COLO668 (cell line): ENCODE data around the gene RAB9B.
"Not testable (repeated sequence)": the region's sequence is repeated elsewhere in the genome, so short reads cannot be mapped to it uniquely, and the experiment has no call there.

Source experiments
- DNase-seq: peaks from one replicate; lab custom pipeline; 2025; ENCODE audit not compliant: unreplicated experiment; lab: John Stamatoyannopoulos, UW

The RAB9B gene, protein sequence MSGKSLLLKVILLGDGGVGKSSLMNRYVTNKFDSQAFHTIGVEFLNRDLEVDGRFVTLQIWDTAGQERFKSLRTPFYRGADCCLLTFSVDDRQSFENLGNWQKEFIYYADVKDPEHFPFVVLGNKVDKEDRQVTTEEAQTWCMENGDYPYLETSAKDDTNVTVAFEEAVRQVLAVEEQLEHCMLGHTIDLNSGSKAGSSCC

DNA sequence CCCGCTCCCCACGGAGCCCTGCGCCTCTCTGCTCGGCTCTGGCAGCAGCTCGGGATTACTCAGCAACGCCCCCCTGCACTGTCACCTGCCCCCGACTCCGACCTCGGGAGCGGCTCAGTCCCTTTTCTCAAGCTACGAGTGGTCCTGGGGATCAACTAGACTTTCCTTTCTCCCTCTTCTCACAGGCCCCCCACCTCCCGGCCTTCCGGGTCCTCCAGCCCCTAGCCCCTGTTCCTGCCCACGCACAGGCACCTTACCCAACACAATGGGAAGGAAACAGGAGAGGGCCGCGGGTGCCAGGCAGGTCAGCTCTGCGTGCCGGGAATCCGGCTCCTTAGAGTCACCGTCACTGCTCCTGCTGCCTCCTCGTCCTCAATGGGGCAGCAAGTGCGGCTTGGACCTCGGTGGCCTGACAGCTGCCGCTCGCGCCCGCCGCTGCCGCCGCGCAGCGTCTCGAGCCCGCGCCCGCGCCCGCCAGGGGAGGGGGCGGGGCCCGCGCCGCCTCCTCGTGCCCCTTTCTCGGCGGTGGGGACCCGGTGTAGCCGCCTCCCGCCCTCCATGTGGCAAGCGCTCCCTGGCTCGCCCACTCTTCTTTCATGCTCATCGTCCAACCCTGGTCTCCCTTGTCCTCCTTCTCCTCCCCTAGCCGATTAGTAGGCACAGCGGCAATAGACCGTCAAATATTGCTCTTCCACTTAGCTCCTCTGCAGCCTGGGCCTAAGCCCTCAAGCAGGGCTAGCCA lies at the start of gene RAB9B:
TSS of gene RAB9B (minus strand) at position 455 of the 742 bp plus-strand sequence. CDS start 6,473 bp downstream, outside the sequence.
- peak; percentile 44 for DNase-seq

DNA sequence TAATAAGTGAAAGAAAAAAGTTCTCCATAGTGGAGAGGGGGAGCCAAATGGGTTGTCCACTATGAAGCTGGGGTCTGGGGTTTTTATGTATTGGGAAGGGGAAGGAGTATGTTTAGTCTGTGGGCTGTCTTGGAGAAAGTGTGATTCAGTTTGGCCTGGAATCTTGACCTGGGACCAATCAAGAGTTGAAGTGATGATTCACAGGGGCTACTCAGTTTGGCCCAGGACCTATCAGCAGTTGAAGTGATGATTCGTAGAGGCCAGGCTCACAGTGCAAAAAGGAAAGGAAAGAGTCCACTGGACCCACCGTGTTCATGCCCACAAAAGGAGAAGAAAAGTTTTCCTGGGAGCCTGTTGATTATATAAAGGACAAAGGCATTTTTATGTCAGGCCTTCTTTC lies 47.3 kb upstream of the RAB9B start:
- DNase-seq = no peak

DNA sequence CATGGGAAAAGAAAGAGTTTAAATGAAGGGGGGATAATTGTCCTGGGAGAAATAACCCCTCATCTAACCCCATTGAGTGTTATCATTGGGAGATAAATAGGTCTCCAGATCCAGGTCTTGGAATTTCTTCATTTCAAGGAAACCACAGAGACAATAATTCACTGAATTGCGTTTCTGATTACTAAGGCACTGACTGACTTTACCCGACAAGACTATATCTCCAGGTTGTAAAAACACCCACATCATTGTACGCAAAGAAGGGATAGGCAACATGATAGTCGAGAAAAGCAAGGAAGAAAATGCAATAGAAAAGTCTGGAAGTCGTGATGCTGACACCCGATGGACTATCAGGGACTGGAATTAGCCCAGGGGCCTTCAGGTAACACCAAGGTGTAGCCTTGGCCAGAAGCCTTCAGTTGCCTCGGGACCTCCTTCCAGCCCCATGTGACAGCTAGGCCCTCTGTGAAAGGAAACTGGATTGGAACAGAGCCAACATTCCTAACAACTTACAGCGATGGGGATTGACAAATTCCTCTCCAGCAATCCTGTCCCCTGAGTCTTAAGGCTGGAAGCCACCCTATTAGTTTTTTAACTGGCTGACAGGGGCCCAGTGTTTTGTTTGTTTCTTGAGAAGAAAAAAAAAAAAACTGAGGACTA lies 46.5 kb upstream of the RAB9B start:
- DNase-seq = no peak

DNA sequence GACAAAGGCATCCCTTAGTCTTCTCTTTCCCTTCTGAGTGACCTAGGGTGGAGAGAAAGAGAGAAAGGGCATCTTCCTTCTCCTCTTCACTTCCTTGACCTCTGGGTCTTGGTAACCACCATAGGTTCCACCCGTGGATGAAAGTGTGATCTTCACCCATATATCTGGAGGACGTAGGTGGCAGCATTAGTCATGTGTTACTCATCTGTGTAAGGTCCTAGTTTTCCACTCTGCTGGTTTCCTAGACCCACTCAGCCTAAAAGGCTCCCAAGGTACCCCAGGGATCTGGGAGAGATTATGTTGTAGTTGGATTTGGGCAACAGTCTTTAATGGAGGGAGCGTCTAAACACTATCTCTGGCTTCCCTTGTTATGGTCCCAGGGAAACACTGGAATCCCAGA lies 45.5 kb upstream of the RAB9B start:
- no peak for DNase-seq

DNA sequence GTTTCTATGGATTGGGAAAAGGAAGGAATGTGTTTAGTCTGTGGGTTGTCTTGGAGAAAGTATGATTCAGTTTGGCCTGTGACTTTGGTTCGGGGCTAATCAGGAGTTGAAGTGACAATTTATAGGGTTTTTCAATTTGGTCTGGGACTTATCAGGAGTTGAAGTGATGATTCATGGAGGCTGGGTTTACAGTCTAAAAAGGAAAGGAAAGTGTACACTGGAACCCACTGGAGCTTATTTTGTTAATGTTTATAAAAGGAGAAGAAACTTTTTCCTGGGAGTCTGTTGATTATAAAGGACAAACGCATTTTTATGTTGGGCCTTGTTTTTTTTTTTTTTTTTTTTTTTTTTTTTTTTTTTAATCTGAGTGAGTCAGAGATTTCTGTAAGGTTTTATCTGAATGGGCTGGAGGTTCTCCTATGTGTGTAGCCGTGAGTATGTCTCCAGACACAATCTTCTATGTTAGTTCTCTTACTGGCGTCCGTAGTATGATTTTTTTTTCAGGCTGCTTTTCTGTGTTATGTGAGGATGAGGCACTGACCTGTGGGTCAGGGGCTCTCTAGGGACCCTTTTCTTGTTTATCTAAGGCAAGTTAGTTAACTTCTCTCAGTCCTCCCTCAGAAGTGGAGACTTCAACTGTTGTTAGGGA lies 33.0 kb upstream of the RAB9B start:
- DNase-seq = no peak

DNA sequence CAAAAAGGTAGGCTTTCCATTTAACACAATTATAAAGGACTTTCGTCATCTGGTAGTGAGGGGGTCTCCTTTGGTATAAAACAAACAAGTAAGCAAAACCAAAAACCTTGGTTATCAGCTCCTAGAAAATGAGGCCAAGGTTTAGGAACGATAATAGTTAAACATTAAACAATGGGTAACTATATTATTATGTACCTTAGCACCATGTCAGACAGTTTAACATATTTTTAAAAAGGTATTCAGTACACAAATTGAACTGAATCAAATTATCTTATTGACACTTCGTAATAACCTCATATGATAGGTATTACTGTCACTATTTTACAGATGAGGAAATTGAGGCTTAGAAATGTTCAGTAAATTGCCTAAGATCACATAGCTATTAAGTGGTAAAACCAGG lies 32.1 kb upstream of the RAB9B start:
- DNase-seq = no peak

DNA sequence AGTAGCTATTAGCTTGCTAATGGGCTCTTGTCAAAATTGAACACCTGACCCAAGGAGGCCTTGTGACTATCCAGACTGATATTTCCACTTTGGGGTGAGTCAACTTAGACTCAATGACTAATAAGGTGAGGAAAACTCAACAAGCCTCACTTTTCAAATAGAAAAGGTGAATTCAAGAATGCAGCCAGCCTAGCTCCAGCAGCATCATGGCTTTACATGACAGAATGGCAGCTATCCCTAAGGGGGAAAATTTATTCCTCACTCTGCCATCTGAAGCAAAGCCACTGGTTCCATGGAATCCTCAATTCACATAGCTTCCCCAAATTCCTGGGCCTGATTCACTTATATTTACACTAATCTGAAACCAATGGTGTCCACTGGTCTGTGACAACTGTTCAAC lies 29.1 kb upstream of the RAB9B start:
- no peak for DNase-seq

DNA sequence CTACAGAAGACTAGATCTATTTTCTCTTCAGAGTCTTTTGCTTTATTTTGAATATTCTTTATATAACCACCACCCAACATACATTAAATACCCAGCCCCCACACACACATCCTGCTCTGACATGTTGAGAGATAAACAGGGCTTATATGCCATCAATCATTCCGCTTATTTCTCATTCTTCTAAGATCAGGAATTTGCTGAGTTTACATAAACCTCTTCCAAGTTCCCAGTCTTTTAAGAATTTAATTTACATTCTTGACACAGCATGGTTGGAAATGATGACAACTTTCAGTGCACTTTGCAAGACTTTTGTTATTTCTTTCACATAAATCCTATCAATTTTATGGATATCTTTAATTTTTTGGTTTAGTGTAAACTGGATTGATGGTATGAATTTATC lies 17.5 kb upstream of the RAB9B start:
- no peak for DNase-seq

DNA sequence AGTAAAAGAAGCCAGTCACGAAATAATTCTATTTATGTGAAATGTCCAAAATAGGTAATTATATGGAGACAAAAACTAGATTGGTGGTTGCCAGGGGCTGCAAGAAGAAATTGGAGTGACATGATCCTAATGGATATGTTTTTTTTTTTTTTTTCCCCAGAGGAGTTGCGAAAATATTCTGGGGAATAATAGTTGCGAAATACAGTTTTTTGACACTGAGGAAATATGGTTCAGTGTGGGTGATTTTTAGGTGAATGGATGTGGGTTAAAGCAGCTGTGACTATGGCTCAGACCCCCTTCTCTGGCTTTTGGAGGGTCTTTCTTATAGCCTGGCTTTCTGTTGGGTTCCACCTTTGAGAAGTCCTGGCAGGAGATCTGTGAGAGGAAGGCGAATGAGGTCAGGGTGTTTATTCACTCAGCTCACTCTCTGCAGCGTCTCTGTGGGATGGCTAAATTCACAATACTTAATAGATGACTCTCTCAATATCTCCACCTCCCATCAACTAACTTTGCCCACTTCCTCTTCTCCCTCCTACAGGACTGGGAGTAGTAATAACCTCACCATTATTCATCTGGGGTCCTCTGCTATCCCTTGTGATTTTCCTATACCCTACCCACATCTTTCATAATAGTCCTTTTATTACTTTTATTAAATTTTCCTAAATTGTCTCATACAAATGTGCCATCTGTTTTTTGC lies 15.3 kb upstream of the RAB9B start:
- DNase-seq = no peak

DNA sequence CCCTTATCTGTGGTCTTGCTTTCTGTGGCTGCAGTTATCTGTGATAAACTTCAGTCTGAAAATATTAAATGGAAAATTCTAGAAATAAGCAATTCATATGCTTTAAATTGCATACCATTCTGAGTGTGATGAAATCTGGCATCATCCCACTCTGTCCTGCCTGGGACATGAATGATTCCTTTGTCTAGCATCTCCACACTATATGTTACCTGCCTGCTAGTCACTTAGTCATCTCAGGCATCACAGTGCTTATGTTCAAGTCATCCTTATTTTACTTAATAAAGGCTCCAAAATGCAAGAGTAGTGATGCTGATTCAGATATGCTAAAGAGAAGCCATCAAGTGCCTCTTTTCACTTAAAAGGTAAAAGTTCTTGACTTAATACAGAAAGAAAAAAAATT lies 14.3 kb upstream of the RAB9B start:
- DNase-seq = no peak

DNA sequence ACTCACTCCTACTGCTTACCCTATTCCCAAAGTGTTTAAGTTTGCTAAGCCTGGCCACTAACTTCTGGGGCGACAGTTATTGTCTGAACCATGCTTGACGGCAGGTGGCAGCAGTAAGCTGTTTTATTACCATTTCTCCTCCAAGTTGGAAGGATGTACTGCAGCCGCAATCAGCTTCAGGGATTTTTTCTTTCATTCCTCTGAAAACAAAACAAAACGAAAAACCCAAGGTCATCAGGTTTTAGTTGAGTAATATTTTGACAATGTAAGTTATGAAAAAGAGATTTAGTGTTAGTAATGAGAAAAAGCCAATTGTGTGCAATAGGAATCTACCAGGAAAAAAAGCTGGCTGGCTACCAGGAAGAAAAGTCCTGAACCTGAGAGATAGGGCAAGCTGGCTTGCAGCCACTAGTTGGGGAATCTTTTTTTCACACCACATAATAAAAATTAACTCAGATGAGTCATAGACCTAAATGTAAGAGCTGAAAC lies 13.2 kb upstream of the RAB9B start:
- DNase-seq = peak; percentile 12

DNA sequence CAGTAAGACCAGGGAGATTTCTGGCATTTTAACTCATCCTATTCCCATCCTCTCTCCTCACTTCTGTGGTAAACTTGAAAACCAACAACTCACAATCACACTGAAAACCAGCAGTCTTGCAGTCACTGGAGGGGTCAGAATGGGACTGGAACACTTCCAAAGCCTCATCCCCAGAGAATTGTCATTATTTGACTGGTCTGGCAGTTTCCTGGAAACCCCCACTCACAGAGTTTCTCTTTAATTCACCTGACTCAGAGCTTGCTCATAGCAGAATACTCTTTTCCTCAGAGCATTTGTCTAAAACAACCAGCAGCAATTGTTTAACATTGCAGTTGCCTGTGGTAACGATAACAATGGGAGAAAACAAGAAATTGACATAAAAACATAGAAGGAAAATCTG lies 7.3 kb upstream of the RAB9B start:
- DNase-seq = no peak

DNA sequence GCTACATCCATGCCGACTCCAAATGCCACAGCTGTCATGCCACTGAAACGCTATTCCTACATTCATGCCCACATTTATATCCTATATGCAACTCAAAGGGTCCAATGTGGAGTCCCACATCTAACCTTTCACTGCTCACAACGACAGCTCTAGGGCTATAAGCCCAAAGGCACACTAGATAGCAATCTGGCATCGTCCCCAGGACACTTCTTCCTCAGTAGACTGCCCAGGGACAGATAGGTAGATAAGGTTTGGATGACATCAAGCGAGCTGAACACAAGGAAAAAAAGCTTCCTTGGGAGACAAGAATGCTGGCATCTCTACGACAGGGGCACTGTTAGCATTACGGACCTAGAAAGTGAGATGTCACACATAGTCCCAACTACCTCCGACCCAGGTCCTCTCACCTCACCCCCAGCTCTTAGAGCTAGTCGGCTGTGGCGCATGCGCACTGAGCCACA lies 685 bp downstream of the RAB9B start:
- DNase-seq = peak; percentile 61

DNA sequence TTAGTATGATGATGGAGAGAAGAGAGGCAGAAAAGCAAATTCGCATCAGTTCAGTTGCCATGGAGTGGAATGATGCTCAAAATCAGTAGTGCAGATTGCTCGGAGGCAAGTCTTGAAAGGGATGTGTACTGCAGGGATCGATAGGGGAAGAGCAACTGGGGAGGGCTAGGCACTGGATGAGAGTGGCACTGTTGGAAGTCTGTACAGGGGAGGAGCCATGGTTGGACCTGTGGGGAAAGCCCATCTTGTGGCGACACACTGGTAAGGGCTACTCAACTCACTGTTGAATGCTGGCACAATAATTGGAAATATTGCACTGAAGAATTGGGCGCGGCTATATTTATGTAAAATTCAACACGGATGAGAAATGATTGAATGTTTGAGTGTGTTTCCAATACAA lies 1.2 kb downstream of the RAB9B start:
- no peak for DNase-seq

DNA sequence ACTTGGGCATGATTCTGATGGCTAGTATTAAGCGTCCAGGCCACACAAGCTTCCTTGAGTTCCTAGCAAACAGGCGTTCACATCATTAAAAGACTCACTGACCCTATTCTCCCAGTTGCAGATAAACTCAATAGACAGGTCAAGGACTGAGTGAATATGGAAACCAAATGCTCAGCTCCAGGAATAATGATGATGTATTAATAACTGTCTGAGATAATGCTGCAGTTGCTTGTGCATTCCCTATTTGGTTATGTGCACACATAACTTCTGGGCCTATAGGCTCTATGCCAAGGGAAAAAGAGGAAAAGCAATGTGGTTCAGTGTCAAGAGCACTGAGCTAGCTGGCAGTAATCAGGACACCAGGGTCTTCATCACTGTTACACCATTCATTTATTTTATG lies 3.5 kb downstream of the RAB9B start:
- no peak for DNase-seq

DNA sequence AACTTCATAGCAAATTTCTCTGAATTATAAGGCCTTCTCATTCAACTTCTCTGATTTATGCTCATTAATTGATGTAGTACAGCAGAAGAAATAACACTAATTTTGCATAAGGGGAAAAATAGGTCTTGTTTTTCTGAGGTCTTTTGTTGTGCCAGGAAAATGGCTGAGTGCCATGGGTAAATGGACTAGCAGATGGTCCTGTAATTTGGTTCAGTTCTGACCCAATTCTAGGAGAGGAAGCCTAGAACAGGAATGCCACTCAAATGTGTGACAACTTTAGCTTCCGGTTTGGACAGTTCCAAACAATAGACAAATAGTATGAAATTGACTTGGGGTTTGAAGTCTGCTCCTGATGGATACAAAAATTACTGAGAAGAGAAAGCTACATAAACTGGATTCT lies 6.2 kb downstream of the RAB9B start:
- DNase-seq = no peak

DNA sequence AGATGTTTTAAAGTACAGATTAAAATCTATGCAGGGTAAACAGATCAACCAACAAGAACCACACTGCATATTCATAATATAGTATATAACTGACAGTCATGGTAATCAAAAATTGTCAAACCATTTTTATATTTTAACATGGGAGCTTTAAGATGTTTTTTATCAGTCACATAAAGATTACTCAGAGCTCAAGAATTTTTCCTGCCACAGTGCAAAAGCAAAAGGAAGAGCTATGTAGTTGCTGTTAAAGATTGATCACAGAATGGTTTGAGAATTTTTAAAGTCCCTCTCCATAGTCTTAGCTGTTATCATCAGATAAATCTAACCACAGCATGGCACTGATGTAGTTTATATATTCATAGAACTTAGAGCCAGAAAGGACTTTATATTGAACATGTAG lies 8.5 kb downstream of the RAB9B start:
- DNase-seq = no peak

DNA sequence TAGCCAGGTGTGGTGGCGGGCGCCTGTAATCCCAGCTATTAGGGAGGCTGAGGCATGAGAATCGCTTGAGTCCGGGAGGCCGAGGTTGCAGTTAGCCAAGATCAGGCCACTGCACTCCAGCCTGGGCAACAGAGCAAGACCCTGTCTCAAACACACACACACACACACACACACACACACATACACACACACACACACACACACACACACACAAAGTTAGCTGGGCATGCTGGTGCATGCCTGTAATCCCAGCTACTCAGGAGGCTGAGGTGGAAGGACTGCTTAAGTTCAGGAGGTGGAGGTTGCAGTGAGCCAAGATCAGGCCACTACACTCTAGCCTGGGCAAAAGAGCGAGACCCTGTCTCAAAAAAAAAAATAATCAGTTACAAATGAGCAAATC lies 11.3 kb downstream of the RAB9B start:
- not testable (repeated sequence) for DNase-seq

DNA sequence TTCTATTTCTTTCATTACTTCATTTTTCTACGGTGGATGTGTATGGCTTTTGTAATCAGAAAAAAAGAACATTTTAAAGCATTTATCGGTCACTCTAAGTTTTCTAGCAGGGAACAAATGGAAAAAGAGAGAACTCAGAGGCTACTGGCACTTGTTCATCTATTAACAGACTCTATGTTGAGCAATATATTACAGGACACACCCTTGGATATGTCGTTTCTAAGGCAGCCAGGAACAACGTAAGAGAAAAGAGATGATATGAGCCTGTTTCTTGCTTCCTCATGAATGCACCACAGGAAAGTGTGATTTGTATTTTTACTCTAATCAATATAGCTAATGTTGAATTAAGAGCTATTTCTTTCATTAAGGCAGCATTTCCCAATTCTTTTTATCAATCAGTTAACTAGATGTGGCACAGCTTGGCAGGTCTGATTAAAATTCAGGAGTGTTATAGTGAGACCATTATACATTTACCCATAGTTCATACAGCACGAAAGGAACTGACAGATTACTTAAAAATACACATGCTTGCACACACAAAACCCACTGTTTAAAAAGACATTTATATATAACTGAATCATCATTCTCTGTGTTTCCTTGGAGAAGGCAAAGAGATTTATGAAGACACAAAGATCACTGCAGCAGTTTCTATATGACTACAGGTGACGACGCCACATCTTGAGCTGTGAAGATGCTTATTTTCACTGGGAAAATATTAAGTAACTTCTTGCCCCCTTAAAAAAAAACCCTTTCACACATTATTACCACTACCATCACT lies 13.0 kb downstream of the RAB9B start:
- DNase-seq = no peak

DNA sequence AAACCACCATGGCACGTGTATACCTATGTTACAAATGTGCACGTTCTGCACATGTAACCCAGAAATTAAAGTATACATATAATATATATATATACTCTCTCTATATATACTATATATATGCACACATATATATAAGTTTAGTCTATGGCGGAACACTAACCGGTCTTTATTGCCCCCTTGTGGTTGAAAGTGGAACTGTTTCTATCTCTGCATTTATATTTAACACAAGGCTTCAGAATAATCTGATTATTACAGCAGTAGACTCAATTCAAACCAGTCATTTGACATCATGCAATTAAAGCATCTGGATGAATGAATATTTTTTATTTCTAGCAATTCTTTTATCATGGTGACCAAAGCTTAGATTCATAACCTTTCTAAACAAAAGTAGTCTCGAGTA lies 14.6 kb downstream of the RAB9B start:
- peak; percentile 9 for DNase-seq
